Stimulated activated CD8-positive, alpha-beta memory T cell treated with anti-CD3 and anti-CD28 coated beads, Interleukin-4, amount 100 ng/mL, for 1 hour (primary cell): ENCODE measurements around the gene SMYD3.

Experiments used
- DNase-seq, 2 donors: peaks; one replicate each; pipeline ENCODE4 v3.0.0-alpha.2; 2020; ENCODE audit warnings: low read depth in 2 of 2, low spot score in 1 of 2

The SMYD3 gene

DNA sequence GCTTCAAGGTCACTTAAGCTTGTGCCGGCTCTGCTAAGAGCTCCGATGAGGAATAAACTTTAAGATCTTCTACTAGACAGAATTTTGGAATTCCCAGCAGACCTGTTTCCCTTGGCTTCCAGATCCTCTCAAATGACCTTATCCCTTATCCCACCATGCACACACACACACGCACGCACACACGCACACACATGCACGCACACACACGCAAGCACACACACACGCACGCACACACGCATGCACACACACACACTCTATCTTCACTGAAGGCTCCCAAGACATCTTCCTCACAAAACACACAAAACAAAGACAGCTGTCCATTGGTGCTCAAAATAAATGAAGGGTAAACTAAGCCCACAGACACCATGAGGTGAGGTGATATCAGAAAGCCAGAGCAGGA is 692.4 kb downstream of the SMYD3 start:
- DNase-seq, result no peak

DNA sequence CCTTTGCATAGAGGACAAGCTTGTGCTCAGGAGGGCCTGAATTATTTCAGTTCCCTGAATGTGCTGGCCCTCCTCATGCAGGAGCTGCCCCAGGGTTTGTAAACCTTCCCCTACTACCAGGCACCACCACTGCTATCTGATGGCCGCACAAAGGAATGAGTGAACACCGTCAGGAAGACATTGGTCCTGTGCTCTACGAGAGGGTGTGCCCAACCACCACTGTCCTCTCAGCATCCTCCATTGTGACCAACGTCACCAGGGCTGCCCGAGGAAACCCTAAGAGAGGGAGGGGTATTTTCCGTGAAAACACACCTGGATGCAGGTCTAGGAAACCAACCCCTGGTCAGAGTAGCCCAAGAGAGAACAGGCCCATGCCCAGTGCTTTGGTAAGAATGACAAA is 694.8 kb downstream of the SMYD3 start:
- DNase-seq, result no peak

DNA sequence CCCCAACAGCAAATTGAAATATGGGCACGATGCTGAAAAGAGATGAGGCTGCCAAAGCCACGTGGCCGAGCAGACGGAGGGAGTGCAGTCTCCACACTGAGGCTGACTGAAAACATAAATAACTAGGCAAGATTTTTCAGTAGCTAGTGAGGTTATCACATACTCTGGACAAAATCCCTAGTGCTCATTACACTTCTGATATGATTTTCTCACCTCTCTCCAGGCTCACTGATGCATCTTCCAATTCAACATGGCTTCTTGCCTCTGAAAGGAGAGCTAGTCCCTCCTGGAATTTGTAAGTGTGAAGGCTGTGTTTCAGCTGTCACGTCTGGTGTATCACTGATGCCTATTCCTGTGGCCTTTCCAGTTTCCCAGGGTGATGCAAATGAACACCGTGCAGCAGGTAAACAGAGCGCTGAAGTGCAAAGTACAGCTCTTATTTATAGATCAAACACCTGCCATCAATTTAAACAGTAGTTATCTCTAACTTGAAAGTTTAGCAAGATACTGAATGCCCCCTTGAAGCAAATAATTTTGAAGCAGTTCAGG is 696.2 kb downstream of the SMYD3 start:
- DNase-seq, result no peak

DNA sequence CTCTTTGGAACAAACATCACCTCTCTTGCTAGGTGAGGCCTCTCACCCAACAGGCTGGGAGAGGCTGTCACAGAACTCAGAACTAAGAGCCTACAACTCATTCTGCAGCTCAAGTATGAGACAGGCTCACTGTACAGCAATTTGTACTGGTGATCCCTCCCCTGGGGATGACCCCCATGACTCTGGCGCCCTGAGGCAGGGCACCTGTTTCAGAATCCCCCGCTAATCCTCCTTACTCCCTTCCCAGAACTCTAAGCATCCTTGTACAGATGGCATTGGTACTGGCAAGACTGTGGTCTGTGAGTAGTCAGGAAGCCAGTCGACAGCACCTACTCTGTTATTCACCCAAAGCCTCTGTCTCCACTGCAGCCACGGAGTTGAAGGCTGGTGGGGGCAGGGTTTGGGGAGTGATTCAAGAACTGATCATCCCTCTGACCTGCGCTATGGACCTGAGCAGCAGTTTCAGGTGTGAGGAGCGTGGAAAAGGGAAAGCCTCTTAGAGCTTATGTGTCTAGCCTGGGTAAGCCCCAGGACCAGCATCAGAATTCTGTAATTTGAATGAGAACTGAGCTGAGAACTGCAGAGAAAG is 696.8 kb downstream of the SMYD3 start:
- DNase-seq, result no peak

DNA sequence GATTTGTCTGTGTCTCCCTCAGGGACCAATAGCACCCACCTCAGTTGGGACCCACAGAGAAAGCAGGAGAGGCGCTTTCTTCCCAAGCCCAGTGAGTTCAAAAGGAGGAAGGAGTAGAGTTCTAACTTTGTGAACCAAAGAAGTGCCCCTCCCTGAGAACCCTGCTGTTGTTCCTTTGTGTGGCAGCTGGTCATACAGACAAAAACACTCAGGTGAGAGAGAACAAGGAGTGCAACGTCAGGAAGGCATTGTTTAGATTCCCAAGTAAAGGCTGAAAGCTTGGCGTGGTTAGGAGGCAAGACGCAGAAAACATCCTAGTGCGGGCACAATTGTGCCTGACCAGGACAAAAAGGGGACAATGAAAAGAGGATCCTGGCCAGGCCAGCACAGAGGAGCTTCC is 697.7 kb downstream of the SMYD3 start:
- no peak for DNase-seq

DNA sequence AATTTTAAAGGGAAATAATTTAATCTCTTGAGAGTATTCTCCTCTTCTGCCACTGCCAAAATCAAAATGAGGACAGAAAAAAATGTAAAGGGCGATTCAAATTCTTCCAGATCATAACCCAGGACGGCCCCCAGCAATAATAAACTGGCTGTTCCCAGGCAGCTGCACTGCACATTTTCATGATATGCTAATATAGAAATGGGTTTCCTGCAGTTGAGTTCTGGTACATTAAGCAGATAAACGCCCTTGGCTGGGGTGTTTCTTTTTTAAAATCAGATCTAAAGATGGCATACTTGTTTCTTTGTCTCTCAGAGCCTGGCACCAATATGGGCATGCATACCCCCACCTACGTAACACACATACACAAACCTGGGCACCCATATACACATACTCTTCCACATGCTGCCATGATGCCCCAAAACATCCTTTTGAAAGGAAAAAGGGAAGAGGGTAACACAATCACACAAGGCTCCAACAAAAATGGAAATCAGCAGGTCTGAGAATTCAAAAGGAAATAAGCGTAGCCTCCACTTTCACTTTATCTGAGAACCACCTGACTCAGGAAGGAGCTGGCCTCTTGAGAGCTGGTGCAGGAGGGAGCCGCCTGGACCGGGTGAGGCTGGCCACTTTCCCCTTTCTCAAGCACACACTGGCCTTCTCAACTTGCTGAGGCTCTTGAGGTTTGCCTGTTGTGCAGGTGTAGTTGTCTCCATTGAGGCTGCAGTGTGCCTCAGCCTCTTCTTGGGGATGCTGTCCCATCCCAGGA is 698.9 kb downstream of the SMYD3 start:
- no peak for DNase-seq

DNA sequence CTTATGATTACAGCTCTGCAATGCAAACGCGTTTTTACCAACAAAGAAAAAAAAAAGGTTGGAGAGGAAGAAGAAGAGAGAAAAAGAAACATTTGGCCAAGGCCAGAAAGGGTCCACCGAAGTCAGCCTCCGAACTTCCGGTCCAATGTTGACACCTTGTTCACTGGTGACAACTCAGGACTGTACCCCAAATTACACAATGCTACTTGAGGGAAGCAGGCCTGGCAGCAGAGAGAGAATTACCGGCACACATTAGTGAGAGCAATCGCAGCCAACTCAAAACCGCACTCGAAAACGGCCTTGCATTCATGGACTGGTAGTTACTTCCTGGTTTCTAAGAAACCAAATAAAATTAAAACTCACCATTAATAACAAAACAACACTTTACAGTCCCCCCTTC is 699.8 kb downstream of the SMYD3 start:
- DNase-seq, result no peak

DNA sequence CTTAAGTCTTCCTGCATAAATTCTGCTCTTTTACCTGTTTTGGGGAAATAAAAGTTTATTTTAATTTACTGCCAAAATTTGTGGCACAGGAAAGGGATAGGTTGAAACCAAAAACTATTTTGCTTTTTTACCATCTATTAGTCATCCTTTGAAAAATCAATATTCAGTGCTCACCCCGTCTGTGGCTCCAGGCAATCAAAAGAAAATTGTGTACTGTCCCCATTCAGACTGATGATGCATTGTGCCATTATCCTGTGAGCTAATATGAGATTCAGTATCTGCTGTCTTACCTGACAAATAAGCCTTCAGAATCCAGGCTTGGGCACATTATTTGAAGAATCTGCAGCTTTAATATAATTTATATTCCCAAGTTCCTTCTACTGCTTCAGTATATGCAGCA is 701.5 kb downstream of the SMYD3 start:
- DNase-seq, result no peak

DNA sequence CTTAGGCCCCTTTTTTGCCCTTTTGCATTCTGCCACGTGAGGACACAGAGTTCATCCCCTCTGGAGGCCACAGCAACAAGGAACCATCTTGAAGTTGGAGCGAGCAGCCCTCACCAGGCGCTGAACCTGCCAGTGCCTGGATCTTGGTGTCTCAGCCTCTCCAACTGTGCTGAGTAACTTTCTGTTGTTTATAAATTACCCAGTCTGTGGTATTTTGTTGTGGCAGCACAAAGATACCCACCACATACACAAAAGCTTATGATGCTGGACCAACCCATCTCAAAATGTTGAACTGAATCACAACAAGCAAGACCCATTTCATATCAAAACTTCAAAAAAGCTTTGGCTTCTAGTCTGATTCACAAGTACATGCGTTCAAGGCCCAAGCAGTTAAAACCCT is 702.4 kb downstream of the SMYD3 start:
- DNase-seq, result no peak

DNA sequence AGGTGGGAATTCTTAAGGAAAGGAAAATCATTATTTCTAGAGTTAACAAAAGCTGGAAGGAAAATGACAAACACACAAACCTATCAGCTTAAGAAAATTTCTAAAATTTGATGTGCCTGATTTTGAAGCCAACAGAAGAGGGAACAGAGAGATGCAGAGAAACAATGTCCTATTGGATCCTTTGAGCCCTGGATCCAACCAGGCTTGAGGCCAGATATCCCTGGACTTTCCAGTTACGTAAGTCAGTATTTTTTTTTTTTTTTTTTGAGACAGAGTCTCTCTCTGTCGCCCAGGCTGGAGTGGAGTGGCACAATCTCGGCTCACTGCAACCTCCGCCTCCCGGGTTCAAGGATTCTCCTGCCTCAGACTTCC is 703.4 kb downstream of the SMYD3 start:
- DNase-seq, result no peak

DNA sequence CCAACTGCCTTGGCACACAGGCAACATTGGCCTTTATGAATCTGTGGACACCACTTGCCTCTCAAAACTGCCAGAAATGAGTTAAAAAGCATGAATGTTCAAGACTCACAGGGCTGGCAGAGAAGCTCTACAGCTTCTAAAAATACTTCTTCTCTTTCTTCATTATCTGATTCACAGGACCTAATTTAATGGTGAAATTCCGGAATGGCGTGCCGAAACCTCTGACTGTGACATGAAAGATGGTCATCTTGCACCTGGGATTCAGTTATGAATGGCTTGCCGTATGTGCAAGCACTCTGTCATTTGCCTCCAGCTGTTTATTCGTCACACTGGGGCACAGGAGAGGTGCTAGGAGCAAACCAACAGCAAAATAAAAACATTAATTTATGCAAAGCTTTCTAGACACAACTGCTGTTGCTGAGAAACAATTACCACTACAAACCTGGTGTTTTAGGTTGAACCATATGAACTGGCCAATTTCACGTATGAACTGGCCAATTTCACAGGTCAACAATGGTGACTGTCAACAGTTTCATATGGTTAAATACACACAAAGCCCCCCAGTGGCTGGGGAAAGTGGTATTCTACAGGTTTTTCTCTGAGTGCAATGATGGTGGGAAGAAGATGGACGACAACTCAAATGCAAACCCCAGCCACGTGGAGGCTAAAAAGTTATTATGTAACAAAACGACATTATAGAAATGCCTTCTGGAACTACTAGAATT is 704.0 kb downstream of the SMYD3 start:
- DNase-seq, result no peak

DNA sequence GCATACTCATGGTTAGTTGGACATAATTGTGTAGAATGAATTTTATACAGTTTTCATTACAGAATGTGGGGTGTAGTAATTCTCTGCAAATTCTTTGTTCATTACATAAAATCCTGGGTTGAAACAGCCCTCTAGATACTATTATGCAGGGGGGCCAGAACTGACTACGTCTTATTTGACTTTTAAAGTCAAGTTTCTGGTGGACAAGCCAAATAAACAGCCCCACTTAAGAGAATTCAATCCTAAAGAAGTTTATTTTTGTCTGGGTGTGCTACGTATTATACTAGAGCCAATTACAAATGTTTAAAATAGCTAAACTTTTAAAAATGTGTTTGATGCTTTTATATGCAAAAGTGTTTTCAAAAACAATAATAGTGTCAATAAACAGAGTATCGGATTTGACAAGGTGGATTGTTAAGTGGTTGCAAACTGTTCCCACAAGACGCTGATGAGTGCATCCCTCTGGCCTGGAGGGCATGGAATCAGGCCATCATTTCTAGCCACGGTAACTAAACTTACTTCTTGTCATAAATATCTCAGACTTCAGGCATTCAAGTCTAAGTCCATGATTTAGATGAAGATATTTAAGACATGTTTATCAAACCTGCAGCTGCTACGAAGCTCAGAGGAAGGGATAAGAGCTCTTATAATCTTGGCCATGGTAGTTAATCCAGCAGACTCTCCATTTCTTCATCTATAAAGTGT is 706.0 kb downstream of the SMYD3 start:
- DNase-seq, result no peak

DNA sequence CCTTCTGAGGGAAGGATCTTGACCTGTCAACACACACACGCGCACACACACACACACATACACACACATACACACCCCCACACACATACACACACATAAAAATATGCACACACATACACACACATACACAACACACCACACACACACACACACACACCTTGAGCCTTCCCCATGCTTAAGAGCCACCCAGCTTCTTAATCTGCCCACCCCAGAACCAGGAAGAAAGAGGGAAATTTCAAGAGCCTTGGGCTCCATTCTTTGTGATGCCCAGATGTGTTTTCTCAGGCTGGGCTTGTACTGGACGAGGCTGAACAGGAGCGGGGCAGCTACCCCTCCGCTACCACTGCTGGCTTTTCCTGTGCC is 708.7 kb downstream of the SMYD3 start:
- DNase-seq, result no peak

DNA sequence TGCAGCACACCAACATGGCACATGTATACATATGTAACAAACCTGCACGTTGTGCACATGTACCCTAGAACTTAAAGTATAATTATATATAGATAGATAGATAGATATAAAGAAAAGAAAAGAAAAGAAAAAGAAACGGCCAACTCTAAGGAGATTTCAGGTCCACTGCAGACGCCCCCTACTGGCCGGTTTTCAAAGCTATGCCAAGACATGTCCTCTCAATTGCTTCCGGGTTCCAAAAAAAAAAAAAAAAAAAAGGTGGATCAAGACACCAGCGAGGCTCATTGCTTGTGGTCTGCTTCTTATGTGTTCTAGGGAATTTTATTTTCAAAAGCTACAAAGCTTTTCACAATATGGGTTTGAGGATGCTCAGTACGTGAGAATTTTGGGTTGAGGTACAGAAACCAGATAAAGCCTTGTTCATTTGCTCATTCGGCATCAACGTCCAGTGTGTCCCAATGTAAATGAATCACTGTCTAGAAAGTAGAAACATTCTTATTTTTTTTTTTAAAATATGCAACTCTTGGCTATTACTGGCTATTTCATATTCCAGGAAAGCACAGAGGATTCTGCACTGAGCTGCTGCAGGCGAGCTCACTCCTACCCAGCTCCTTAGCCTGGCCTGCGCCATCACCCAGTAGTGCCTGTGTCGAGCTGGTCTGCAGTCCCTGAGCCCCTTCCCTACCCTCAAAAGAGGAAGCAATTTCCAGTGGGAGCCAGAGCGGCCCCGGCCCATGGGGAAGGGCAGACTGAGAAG is 709.3 kb downstream of the SMYD3 start:
- DNase-seq, result no peak

DNA sequence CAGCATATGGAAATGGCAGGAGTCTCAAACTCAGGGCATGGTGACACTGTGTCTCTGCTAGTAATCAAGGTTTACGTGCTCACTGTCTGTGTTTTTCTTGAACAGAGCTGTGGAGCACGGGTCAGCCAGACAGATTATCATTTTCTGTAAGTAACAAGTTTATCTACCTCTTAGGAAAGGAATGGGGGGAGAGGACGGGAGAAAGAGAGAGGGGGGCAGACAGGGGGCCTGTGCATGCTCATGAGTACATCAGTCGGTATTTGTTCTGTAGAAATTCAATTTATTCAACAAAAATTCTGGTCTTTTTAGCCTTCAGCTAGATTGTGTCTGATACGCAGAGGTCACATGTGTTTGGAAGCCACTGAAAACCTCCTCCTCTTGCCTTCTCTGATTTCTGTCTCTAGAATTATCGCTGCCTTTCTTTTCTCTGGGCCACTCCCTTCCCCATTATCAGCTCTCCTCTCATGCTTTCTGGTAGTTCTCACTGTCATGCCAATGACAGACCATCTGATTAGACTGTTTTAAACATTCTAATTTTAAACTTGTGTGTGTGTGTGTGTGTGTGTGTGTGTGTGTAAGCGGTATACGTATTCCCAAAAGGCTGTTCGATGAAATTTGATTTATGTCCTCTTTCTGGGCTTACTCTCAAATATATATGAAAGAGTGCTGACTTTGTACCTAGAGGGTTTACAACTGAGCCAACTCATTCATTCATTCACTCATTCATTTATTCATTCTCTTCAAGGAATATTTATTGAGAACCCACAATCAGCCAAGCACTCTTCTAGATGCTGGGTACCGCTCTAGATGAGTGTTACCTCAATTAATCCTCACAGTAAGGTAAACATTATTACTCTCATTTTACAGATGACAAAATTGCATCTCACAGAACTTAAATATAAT is 715.4 kb downstream of the SMYD3 start:
- no peak for DNase-seq

DNA sequence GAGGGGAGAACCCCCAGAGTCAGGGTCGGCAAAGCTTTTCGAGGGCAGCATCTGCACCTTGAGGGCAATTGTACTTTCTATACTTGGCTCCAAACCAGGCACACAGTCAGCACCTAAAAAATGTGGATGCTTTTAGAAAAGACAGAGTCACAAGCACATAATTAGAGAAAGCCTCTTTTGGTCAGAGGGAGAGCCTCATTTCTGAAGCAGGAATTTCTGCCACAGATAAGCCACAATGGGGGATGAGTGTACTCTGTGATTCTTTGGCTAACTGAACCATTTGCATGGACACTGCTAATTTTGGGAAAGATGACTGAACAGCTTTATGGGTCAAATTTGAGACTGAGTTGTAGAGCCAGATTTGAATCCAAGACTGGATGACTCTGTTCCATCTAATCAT is 716.6 kb downstream of the SMYD3 start:
- DNase-seq, result no peak

DNA sequence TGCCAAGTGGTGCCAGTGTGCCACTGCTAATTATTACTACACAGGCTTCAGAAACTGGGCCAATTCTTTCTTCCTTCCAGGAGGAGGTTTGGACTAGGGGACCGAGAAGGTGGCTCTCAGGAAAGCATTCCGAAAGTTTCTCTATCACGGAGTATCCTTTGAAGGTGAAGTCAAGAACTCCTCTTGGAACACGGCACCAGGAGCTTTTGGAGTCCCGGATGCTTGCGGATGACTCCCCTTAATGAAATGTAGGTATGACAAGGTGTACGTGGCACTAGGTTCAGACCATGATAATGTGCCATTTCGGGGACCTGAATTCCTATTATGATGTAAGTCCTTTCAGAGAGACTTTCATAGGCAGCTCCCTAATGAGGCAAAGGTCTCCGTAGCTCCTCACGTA is 718.2 kb downstream of the SMYD3 start:
- no peak for DNase-seq

DNA sequence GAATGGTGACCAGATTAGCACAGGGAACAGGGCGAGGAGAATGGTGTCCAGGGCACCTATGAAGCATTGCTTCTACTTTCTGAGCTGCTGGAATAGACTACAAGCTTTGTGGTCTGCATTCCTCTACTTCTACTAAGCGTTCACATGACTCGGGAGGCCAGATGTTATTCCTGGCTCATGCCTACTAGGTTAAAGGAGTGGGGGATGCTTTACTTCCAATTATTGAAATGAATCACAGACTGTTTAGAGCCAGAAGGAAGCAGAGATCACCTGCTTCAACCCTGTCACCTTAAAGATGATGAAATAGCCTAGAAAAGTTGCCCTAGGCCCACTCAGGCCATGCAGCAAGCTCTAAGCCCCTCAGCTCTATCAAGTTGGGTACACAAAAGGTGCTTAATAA is 718.8 kb downstream of the SMYD3 start:
- no peak for DNase-seq

DNA sequence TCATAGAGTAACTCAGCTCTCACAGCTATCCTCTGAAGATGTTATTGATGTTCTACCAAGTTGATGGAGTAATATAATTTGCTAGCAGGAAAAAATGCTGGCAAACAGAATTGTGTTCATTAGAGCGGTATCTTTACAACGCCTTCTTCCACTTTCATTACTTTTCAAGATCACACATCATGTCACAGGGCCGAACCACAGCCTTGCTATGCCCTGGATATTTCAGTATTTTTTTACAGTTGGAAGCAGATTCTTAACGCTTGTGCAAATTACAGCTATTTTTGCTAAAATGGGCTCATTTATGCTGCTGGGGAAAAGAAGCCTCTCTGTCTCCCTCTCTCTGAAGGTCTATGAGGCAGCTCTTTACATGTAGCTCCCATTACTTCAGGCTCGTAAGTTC is 720.1 kb downstream of the SMYD3 start:
- DNase-seq, result no peak
